Measurements from ENCODE around the gene NTNG2. TPM values are rescaled to one million over a fixed set of nuclear protein-coding genes. Genes with fewer than 3 reads are reported as not detected.

Gene NTNG2
- total and polyA plus RNA-seq, 8 donors, result 0.27 to 4.6 (median 1.0) TPM

GRCh38 chr9:132207215-132207614 is 45.4 kb downstream of the NTNG2 start:
- peaks cover 0 to 20% of the 10 kb centered on the region in 2 donors for H3K27me3 ChIP-seq
- intact Hi-C loops (cut with DNase I), result no loop called here

GRCh38 chr9:132207839-132208615 is 46.2 kb downstream of the NTNG2 start:
- TF ChIP-seq CTCF (IDR thresholded peaks at IDR 0.05), result no peak
- H3K9me3 ChIP-seq, result no peaks in the 10 kb centered on the region
- ATAC-seq (no peak), DNase-seq (peak in 1 of 4 donors; percentile 60)
- H3K27me3 ChIP-seq, result peaks cover 0 to 12% of the 10 kb centered on the region in 2 donors
- H3K36me3 ChIP-seq, result no peaks in the 10 kb centered on the region
- intact Hi-C loops (cut with DNase I), result no loop called here
- H3K4me1 ChIP-seq, result no peaks in the 10 kb centered on the region
- no peak overlapping the region for H3K4me3 ChIP-seq
- H3K27ac ChIP-seq, result no peak overlapping the region

More at GRCh38 chr9:132207215-132207614, 45.4 kb downstream of the NTNG2 start:
- Histone ChIP-seq H3K4me3 (no peak overlapping the region), H3K27ac (no peak overlapping the region), H3K36me3 (no peaks in the 10 kb centered on the region), H3K4me1 (no peaks in the 10 kb centered on the region), H3K9me3 (no peaks in the 10 kb centered on the region)
- DNase-seq (peak in 1 of 4 donors; percentile 61), ATAC-seq (no peak)
- TF ChIP-seq CTCF (IDR thresholded peaks at IDR 0.05), result no peak

GRCh38 chr9:132209228-132209627 is 47.4 kb downstream of the NTNG2 start:
- peaks cover 0 to 8% of the 10 kb centered on the region in 2 donors for H3K27me3 ChIP-seq
- no peak for TF ChIP-seq CTCF (IDR thresholded peaks at IDR 0.05)
- ATAC-seq (no peak), DNase-seq (peak in 1 of 4 donors; percentile 71)
- intact Hi-C loops (cut with DNase I), result no loop called here
- H3K27ac ChIP-seq, result no peak overlapping the region
- H3K4me1 ChIP-seq, result peaks cover 1 to 7% of the 10 kb centered on the region in 2 donors
- no peaks in the 10 kb centered on the region for H3K9me3 ChIP-seq
- no peaks in the 10 kb centered on the region for H3K36me3 ChIP-seq
- H3K4me3 ChIP-seq, result no peak overlapping the region

GRCh38 chr9:132210472-132211145 is 48.8 kb downstream of the NTNG2 start:
- Histone ChIP-seq H3K36me3 (no peaks in the 10 kb centered on the region), H3K9me3 (no peaks in the 10 kb centered on the region), H3K4me1 (peaks cover 2 to 9% of the 10 kb centered on the region in 2 donors), H3K27ac (no peak overlapping the region), H3K4me3 (no peak overlapping the region), H3K27me3 (peaks cover 0 to 6% of the 10 kb centered on the region in 2 donors)
- intact Hi-C loops (cut with DNase I), result no loop called here
- DNase-seq (peak in 1 of 4 donors; percentile 54), ATAC-seq (no peak)
- no peak for TF ChIP-seq CTCF (IDR thresholded peaks at IDR 0.05)

GRCh38 chr9:132211570-132211969 is 49.7 kb downstream of the NTNG2 start:
- peaks cover 2 to 11% of the 10 kb centered on the region in 2 donors for H3K4me1 ChIP-seq
- no peaks in the 10 kb centered on the region for H3K36me3 ChIP-seq
- no peak overlapping the region for H3K4me3 ChIP-seq
- ATAC-seq, result no peak
- peaks cover 0 to 6% of the 10 kb centered on the region in 2 donors for H3K27me3 ChIP-seq
- DNase-seq, result no peak
- intact Hi-C loops (cut with DNase I), result no loop called here
- H3K9me3 ChIP-seq, result no peaks in the 10 kb centered on the region
- H3K27ac ChIP-seq, result no peak overlapping the region
- TF ChIP-seq CTCF (IDR thresholded peaks at IDR 0.05), result no peak
